Neuron (in vitro differentiated cells): ENCODE measurements around the gene NEK7.
"Not testable (repeated sequence)": the region's sequence is repeated elsewhere in the genome, so short reads cannot be mapped to it uniquely, and the experiment has no call there.

Experiments used
- H2AFZ ChIP-seq: one replicate; pipeline ENCODE4 v1.6.1; 2013; ENCODE audit warnings: low read depth, mild to moderate bottlenecking, inconsistent platforms, low read length, moderate library complexity
- H3K27me3 ChIP-seq: one replicate; pipeline ENCODE4 v1.6.1; 2013; ENCODE audit warnings: low read length; ENCODE audit not compliant: insufficient read depth
- H3K36me3 ChIP-seq: one replicate; pipeline ENCODE4 v1.6.1; 2013; ENCODE audit warnings: low read length; ENCODE audit not compliant: insufficient read depth
- H3K4me1 ChIP-seq: one replicate; pipeline ENCODE4 v1.6.1; 2013; ENCODE audit warnings: low read length; ENCODE audit not compliant: insufficient read depth
- H3K4me3 ChIP-seq: 2 replicates; pipeline ENCODE4 v1.5.1; 2013; ENCODE audit warnings: mild to moderate bottlenecking, low read length, moderate library complexity
- H3K9me3 ChIP-seq: one replicate; pipeline ENCODE4 v1.6.1; 2013; ENCODE audit warnings: low read length

Gene NEK7

GRCh38 chr1:198315331-198315730 lies 158.5 kb downstream of the NEK7 start:
- H3K27me3 ChIP-seq, H3K4me1 ChIP-seq, H2AFZ ChIP-seq, H3K4me3 ChIP-seq, H3K36me3 ChIP-seq, H3K9me3 ChIP-seq: not testable (repeated sequence)

DNA sequence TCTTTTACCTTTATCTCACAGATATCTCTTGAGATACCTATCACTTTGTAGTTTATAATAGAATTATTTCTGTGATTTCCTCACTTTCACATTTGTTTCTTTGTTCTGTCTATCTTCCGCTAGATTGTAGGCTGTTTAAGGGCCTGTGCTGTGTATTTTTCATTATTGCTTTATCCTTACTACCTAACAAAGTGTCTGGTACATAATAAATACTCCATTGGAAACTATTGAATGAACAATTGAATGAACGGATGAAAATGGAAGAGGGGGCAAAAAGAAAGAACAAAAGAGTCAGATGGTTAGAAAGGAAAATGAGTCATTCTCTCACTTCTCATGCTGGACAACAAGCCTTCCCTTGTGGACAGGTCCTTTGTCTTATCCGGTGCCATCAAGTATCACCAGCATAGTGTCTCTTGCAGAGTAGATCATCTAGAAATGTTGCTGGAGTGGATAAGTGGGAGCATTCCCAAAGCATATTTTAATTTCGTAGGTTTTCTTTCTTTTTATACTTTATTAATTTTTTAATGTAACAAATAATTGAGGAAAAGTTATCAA lies 159.8 kb downstream of the NEK7 start:
- Histone ChIP-seq H2AFZ (no peak overlapping the region), H3K36me3 (no peaks in the 10 kb centered on the region), H3K4me1 (peaks cover 6% of the 10 kb centered on the region), H3K27me3 (no peaks in the 10 kb centered on the region), H3K4me3 (no peak overlapping the region), H3K9me3 (no peaks in the 10 kb centered on the region)

DNA sequence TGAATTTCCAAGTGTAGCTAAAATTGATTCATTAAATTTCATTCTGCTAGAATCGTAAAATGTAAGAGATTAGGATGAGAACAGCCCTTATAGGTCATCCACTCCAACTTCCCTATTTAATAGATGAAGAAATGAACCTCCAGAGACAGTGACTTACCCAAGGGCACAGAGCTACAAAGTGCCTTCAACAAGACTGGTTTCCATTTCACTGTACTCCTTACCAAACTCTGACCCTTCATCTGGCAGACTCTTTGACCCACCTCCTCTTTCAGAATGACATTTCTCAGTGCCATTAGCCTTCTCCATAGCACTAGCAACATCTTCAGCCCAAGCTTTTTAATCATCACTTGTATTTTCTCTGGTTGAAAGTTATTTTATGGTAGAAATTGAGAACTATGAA lies 161.3 kb downstream of the NEK7 start:
- Histone ChIP-seq H3K4me3 (no peak overlapping the region), H3K27me3 (no peaks in the 10 kb centered on the region), H2AFZ (no peak overlapping the region)

GRCh38 chr1:198320759-198321158 lies 164.0 kb downstream of the NEK7 start:
- H2AFZ ChIP-seq = no peak overlapping the region
- no peaks in the 10 kb centered on the region for H3K36me3 ChIP-seq
- H3K4me1 ChIP-seq = peaks cover 6% of the 10 kb centered on the region
- H3K9me3 ChIP-seq = no peaks in the 10 kb centered on the region
- H3K27me3 ChIP-seq = no peaks in the 10 kb centered on the region
- H3K4me3 ChIP-seq = no peak overlapping the region

More for the DNA sequence above, 161.3 kb downstream of the NEK7 start:
- peaks cover 6% of the 10 kb centered on the region for H3K4me1 ChIP-seq
- no peaks in the 10 kb centered on the region for H3K36me3 ChIP-seq
- no peaks in the 10 kb centered on the region for H3K9me3 ChIP-seq

- no peaks in the 10 kb centered on the region for H3K9me3 ChIP-seq
- no peak overlapping the region for H2AFZ ChIP-seq
- no peaks in the 10 kb centered on the region for H3K27me3 ChIP-seq
- no peaks in the 10 kb centered on the region for H3K36me3 ChIP-seq
- H3K4me1 ChIP-seq = peaks cover 7% of the 10 kb centered on the region
- no peak overlapping the region for H3K4me3 ChIP-seq
These were observed 169.4 kb downstream of the NEK7 start for GRCh38 chr1:198326232-198326631.

- Histone ChIP-seq H2AFZ (no peak overlapping the region), H3K27me3 (no peaks in the 10 kb centered on the region), H3K4me1 (peaks cover 8% of the 10 kb centered on the region), H3K4me3 (no peak overlapping the region), H3K9me3 (no peaks in the 10 kb centered on the region), H3K36me3 (no peaks in the 10 kb centered on the region)
These were observed 170.1 kb downstream of the NEK7 start for GRCh38 chr1:198326915-198327314.

DNA sequence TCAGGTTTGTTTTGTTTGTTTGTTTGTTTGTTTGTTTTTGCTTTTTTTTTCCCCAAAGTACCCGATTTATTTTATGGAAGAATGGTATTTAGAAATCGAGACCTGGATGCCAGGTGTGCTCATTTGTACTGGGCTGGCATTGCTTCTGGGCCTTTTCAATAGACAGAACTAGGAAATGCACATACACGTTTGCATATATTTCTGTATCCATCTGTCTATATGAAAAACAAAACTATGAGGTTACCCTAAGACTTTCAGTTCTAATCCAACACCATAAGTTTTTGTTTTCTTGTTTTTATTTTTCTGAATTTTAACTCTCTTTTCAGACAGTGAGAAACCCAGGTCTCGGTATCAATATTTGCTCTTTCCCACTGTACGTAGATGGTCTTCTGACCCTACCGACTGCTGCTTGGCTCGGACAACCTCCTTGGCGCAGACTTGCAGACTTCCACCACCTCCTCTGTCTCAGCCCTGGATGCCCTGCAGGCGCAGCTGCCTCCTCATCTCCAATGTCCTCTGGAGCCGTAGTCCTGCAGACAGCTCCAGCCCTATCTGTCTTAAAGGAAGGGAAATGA lies 171.7 kb downstream of the NEK7 start:
- H3K4me3 ChIP-seq = no peak overlapping the region
- H3K4me1 ChIP-seq = peaks cover 8% of the 10 kb centered on the region
- no peaks in the 10 kb centered on the region for H3K27me3 ChIP-seq
- no peaks in the 10 kb centered on the region for H3K9me3 ChIP-seq
- no peaks in the 10 kb centered on the region for H3K36me3 ChIP-seq
- no peak overlapping the region for H2AFZ ChIP-seq

DNA sequence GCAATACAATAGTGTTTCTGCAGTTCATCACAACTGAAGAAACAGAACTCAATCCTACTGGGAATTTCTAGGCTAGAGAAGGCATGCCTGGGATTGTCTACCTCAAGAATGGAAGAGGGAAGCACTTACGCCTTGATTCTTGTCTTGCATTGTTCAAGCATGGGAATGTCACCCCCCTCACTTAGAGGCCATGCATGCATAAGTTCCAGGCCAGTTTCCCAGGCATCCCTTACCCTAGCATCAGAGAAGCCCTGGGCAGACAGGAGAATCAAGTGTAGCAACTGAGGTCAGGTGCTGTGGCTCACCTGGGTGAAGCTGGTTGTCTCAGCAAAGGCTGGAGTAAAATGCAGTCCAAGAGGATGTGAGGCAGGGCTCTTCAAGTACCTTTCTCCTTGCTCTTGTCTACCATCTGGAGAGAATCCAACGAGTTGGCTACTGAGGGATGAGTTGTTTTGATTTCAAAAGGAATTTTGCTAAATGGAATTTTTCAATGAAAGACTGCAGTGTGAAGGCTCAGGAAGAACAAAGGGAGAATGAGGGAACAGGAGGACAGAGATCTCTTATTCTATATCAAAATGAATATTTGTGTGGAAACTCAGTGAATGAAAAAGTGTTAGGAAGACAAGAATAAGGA lies 174.3 kb downstream of the NEK7 start:
- H3K36me3 ChIP-seq = no peaks in the 10 kb centered on the region
- H3K4me3 ChIP-seq = no peak overlapping the region
- H3K27me3 ChIP-seq = no peaks in the 10 kb centered on the region
- H2AFZ ChIP-seq = no peak overlapping the region
- peaks cover 8% of the 10 kb centered on the region for H3K4me1 ChIP-seq
- H3K9me3 ChIP-seq = no peaks in the 10 kb centered on the region

- Histone ChIP-seq H3K27me3 (no peaks in the 10 kb centered on the region), H3K4me1 (peaks cover 8% of the 10 kb centered on the region), H3K36me3 (no peaks in the 10 kb centered on the region), H2AFZ (no peak overlapping the region), H3K9me3 (no peaks in the 10 kb centered on the region), H3K4me3 (no peak overlapping the region)
These were observed 176.9 kb downstream of the NEK7 start for GRCh38 chr1:198333744-198334143.

- Histone ChIP-seq H3K36me3 (no peaks in the 10 kb centered on the region), H3K4me1 (peaks cover 6% of the 10 kb centered on the region), H3K4me3 (no peak overlapping the region), H3K9me3 (no peaks in the 10 kb centered on the region), H3K27me3 (no peaks in the 10 kb centered on the region), H2AFZ (no peak overlapping the region)
These were observed 178.9 kb downstream of the NEK7 start for GRCh38 chr1:198335663-198336062.

DNA sequence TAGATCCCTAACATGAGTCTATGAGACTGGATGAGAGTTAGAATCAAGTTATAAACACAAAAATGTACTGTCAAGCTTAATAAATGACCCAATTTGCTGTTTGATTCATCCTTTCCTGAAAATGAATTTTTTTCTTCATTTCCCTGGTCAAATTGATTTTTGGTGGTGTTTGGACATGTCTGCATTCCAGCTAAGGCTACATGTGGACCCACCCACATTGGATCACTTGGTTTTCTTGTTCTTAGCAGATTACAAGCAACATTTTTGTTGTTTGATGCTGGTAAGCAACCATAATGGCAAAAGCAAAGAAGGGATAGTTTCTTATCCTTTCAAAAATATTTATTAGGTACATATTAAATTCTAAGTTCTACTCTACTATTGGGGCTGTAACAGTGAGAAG lies 181.1 kb downstream of the NEK7 start:
- Histone ChIP-seq H2AFZ (no peak overlapping the region), H3K4me1 (no peaks in the 10 kb centered on the region), H3K27me3 (no peaks in the 10 kb centered on the region), H3K9me3 (no peaks in the 10 kb centered on the region), H3K4me3 (no peak overlapping the region), H3K36me3 (no peaks in the 10 kb centered on the region)

- Histone ChIP-seq H3K27me3 (no peaks in the 10 kb centered on the region), H3K36me3 (no peaks in the 10 kb centered on the region), H3K4me3 (no peak overlapping the region), H3K9me3 (no peaks in the 10 kb centered on the region), H2AFZ (no peak overlapping the region), H3K4me1 (no peaks in the 10 kb centered on the region)
These were observed 183.3 kb downstream of the NEK7 start for GRCh38 chr1:198340139-198340538.

- no peaks in the 10 kb centered on the region for H3K27me3 ChIP-seq
- H2AFZ ChIP-seq = peak overlapping the region; percentile 16
- no peaks in the 10 kb centered on the region for H3K4me1 ChIP-seq
- no peaks in the 10 kb centered on the region for H3K36me3 ChIP-seq
- no peak overlapping the region for H3K4me3 ChIP-seq
- H3K9me3 ChIP-seq = no peaks in the 10 kb centered on the region
These were observed 189.4 kb downstream of the NEK7 start for GRCh38 chr1:198346178-198346577.

DNA sequence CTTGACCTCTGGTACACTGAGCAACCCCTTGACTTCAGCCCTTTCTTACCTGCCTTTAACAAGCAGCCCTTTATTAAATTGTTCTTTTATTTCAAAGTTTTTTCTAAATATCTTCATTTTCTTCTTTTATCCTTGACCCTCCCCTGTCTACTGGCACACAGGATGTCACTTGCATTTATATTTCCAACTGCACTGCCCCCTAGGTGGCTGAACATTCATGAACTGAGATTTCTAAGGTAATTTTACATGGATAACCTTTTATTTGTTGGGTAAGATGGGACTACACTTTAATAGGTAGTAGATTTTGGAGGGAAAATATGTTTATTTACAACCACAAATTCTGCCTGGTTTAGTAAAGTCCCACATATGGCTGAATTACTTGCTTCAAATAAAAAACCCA lies 193.7 kb downstream of the NEK7 start:
- H3K4me1 ChIP-seq = no peaks in the 10 kb centered on the region
- H3K36me3 ChIP-seq = no peaks in the 10 kb centered on the region
- H3K9me3 ChIP-seq = no peaks in the 10 kb centered on the region
- H3K27me3 ChIP-seq = no peaks in the 10 kb centered on the region
- no peak overlapping the region for H2AFZ ChIP-seq
- no peak overlapping the region for H3K4me3 ChIP-seq
